BLaER1 treated with 17β-estradiol and CSF1 and Interleukin-3, amounts not matched to agents 10 nM and 100 nM (cell line): Measurements from ENCODE around the gene MAD1L1.
"Not testable (repeated sequence)": the region's sequence is repeated elsewhere in the genome, so short reads cannot be mapped to it uniquely, and the experiment has no call there.

Source experiments
- H3K27ac ChIP-seq, 11 experiments: shearing (Covaris generic); formaldehyde crosslinking; 2 replicates each; pipeline ENCODE4 v1.8.1; 2022
- H3K27me3 ChIP-seq, 11 experiments: shearing (Covaris generic); formaldehyde crosslinking; 2 replicates each; pipeline ENCODE4 v1.8.1; 2022
- H3K36me3 ChIP-seq, 11 experiments: shearing (Covaris generic); formaldehyde crosslinking; 2 replicates each; pipeline ENCODE4 v1.8.1; 2022
- H3K4me1 ChIP-seq, 10 experiments: shearing (Covaris generic); formaldehyde crosslinking; 2 replicates each; pipeline ENCODE4 v1.8.1; 2022
- H3K4me2 ChIP-seq, 11 experiments: shearing (Covaris generic); formaldehyde crosslinking; 2 replicates each; pipeline ENCODE4 v1.8.1; 2022
- H3K4me3 ChIP-seq, 10 experiments: shearing (Covaris generic); formaldehyde crosslinking; 2 replicates each; pipeline ENCODE4 v1.8.1; 2022
- H3K9ac ChIP-seq, 11 experiments: shearing (Covaris generic); formaldehyde crosslinking; 2 replicates each; pipeline ENCODE4 v1.8.1; 2022
- H3K9me3 ChIP-seq, 11 experiments: shearing (Covaris generic); formaldehyde crosslinking; replicated peaks in 1 of 11; 2 replicates each; pipeline ENCODE4 v1.8.1; 2022
- H4K20me1 ChIP-seq, 11 experiments: shearing (Covaris generic); formaldehyde crosslinking; 2 replicates each; pipeline ENCODE4 v1.8.1; 2022
- Cebpa-rat ChIP-seq, 11 experiments: shearing (Covaris generic); IDR thresholded peaks; 2 replicates each; pipeline ENCODE4 v1.8.1; 2022

The MAD1L1 gene

GRCh38 chr7:1839701-1840100 lies 393.0 kb downstream of the MAD1L1 start:
- Histone ChIP-seq H3K27ac (no peak overlapping the region), H3K4me3 (no peak overlapping the region), H3K4me1 (peaks cover 31 to 55% (median 44%) of the 10 kb centered on the region in 10 experiments)

GRCh38 chr7:1838911-1839531 lies 393.7 kb downstream of the MAD1L1 start:
- peaks cover 0 to 17% (median 0%) of the 10 kb centered on the region in 11 experiments; a peak in 7 of 22 replicates for H3K27me3 ChIP-seq
- peaks cover 0 to 21% (median 4%) of the 10 kb centered on the region in 11 experiments; a peak in 9 of 22 replicates for H3K36me3 ChIP-seq
- H3K27ac ChIP-seq, H3K4me3 ChIP-seq, H3K9ac ChIP-seq: not testable (repeated sequence)
- peaks cover 50 to 67% (median 62%) of the 10 kb centered on the region in 11 experiments for H4K20me1 ChIP-seq
- peak overlapping the region in 6 of 11 experiments; percentile 27 to 52 (median 35); a peak in 5 of 22 replicates for H3K4me2 ChIP-seq
- peaks cover 24 to 48% (median 37%) of the 10 kb centered on the region in 10 experiments for H3K4me1 ChIP-seq
- peaks cover 12 to 22% (median 17%) of the 10 kb centered on the region in 11 experiments; a peak in 21 of 22 replicates for H3K9me3 ChIP-seq

More at GRCh38 chr7:1839701-1840100, 393.0 kb downstream of the MAD1L1 start:
- no peak for TF ChIP-seq Cebpa-rat (IDR thresholded peaks at IDR 0.05)
- Histone ChIP-seq H3K9me3 (peaks cover 5 to 16% (median 12%) of the 10 kb centered on the region in 11 experiments; a peak in 21 of 22 replicates), H3K27me3 (peaks cover 0 to 24% (median 0%) of the 10 kb centered on the region in 11 experiments; a peak in 8 of 22 replicates), H4K20me1 (peaks cover 57 to 73% (median 69%) of the 10 kb centered on the region in 11 experiments), H3K36me3 (peaks cover 0 to 21% (median 4%) of the 10 kb centered on the region in 11 experiments; a peak in 9 of 22 replicates), H3K9ac (no peak overlapping the region), H3K4me2 (no peak overlapping the region)

- peaks cover 45 to 62% (median 57%) of the 10 kb centered on the region in 11 experiments for H4K20me1 ChIP-seq
- not testable (repeated sequence) for H3K27ac ChIP-seq, H3K4me3 ChIP-seq, H3K9ac ChIP-seq
- peaks cover 19 to 43% (median 32%) of the 10 kb centered on the region in 10 experiments for H3K4me1 ChIP-seq
- H3K9me3 ChIP-seq = peaks cover 15 to 27% (median 21%) of the 10 kb centered on the region in 11 experiments; a peak in 21 of 22 replicates
- peaks cover 0 to 21% (median 4%) of the 10 kb centered on the region in 11 experiments; a peak in 10 of 22 replicates for H3K36me3 ChIP-seq
- H3K4me2 ChIP-seq = peak overlapping the region in 10 of 11 experiments; percentile 27 to 52 (median 45); a peak in 21 of 22 replicates
- H3K27me3 ChIP-seq = peaks cover 0 to 12% (median 0%) of the 10 kb centered on the region in 11 experiments; a peak in 6 of 22 replicates
Observed at GRCh38 chr7:1838544-1838872, 394.2 kb downstream of the MAD1L1 start.

- not testable (repeated sequence) for H3K4me3 ChIP-seq, H3K27ac ChIP-seq, H3K9ac ChIP-seq, H3K27me3 ChIP-seq
- peaks cover 39 to 56% (median 51%) of the 10 kb centered on the region in 11 experiments for H4K20me1 ChIP-seq
- H3K36me3 ChIP-seq = peaks cover 0 to 21% (median 4%) of the 10 kb centered on the region in 11 experiments; a peak in 11 of 22 replicates
- H3K9me3 ChIP-seq = peaks cover 15 to 33% (median 26%) of the 10 kb centered on the region in 11 experiments; a peak in 21 of 22 replicates
- peak overlapping the region; percentile 27 to 52 (median 43); a peak in 21 of 22 replicates for H3K4me2 ChIP-seq
- peaks cover 13 to 37% (median 26%) of the 10 kb centered on the region in 10 experiments for H3K4me1 ChIP-seq
Observed at GRCh38 chr7:1837696-1838543, 394.8 kb downstream of the MAD1L1 start.

- H3K27ac ChIP-seq, H3K4me3 ChIP-seq, H3K9ac ChIP-seq, H3K4me2 ChIP-seq, H3K27me3 ChIP-seq: not testable (repeated sequence)
- peaks cover 0 to 16% (median 0%) of the 10 kb centered on the region in 11 experiments; a peak in 7 of 22 replicates for H4K20me1 ChIP-seq
- H3K4me1 ChIP-seq = peaks cover 0 to 11% (median 0%) of the 10 kb centered on the region in 10 experiments; a peak in 2 of 20 replicates
- peaks cover 41 to 64% (median 54%) of the 10 kb centered on the region in 11 experiments for H3K9me3 ChIP-seq
- H3K36me3 ChIP-seq = peaks cover 0 to 29% (median 11%) of the 10 kb centered on the region in 11 experiments; a peak in 16 of 22 replicates
Observed at GRCh38 chr7:1831933-1832535, 400.7 kb downstream of the MAD1L1 start.

- Histone ChIP-seq H3K36me3 (peaks cover 0 to 29% (median 10%) of the 10 kb centered on the region in 11 experiments; a peak in 16 of 22 replicates), H3K4me1 (peaks cover 0 to 11% (median 0%) of the 10 kb centered on the region in 10 experiments; a peak in 2 of 20 replicates), H3K9me3 (peaks cover 41 to 64% (median 54%) of the 10 kb centered on the region in 11 experiments), H4K20me1 (peaks cover 0 to 19% (median under 1%) of the 10 kb centered on the region in 11 experiments; a peak in 10 of 22 replicates)
- not testable (repeated sequence) for H3K27me3 ChIP-seq, H3K9ac ChIP-seq, H3K4me2 ChIP-seq, H3K4me3 ChIP-seq, H3K27ac ChIP-seq
Observed at GRCh38 chr7:1831471-1831870, 401.3 kb downstream of the MAD1L1 start.

- not testable (repeated sequence) for H3K4me3 ChIP-seq, H3K9ac ChIP-seq, H3K27me3 ChIP-seq, H3K27ac ChIP-seq, H3K4me2 ChIP-seq
- Histone ChIP-seq H4K20me1 (peaks cover 14 to 37% (median 19%) of the 10 kb centered on the region in 11 experiments; a peak in 19 of 22 replicates), H3K36me3 (peaks cover 0 to 19% (median 10%) of the 10 kb centered on the region in 11 experiments; a peak in 15 of 22 replicates), H3K9me3 (peaks cover 28 to 49% (median 42%) of the 10 kb centered on the region in 11 experiments), H3K4me1 (peaks cover 0 to 23% (median 10%) of the 10 kb centered on the region in 10 experiments; a peak in 10 of 20 replicates)
Observed at GRCh38 chr7:1829668-1830067, 403.1 kb downstream of the MAD1L1 start.

GRCh38 chr7:1829111-1829510 lies 403.6 kb downstream of the MAD1L1 start:
- Histone ChIP-seq H3K4me3 (no peak overlapping the region), H4K20me1 (peaks cover 20 to 42% (median 24%) of the 10 kb centered on the region in 11 experiments; a peak in 21 of 22 replicates), H3K27me3 (no peaks in the 10 kb centered on the region), H3K9ac (no peak overlapping the region), H3K27ac (no peak overlapping the region), H3K4me1 (peaks cover 0 to 29% (median 12%) of the 10 kb centered on the region in 10 experiments; a peak in 11 of 20 replicates), H3K4me2 (no peak overlapping the region), H3K36me3 (peaks cover 0 to 19% (median 10%) of the 10 kb centered on the region in 11 experiments; a peak in 15 of 22 replicates), H3K9me3 (peaks cover 25 to 43% (median 39%) of the 10 kb centered on the region in 11 experiments)
- no peak for TF ChIP-seq Cebpa-rat (IDR thresholded peaks at IDR 0.05)

GRCh38 chr7:1828170-1828569 lies 404.6 kb downstream of the MAD1L1 start:
- not testable (repeated sequence) for H3K4me3 ChIP-seq, H3K27me3 ChIP-seq, H3K27ac ChIP-seq, H3K9ac ChIP-seq
- peak overlapping the region in 2 of 11 experiments; percentile 15 to 18; a peak in 1 of 22 replicates for H3K4me2 ChIP-seq
- peaks cover 22 to 34% (median 30%) of the 10 kb centered on the region in 11 experiments for H3K9me3 ChIP-seq
- peaks cover 0 to 34% (median 12%) of the 10 kb centered on the region in 10 experiments; a peak in 11 of 20 replicates for H3K4me1 ChIP-seq
- H4K20me1 ChIP-seq = peaks cover 29 to 52% (median 34%) of the 10 kb centered on the region in 11 experiments; a peak in 21 of 22 replicates
- peaks cover 0 to 19% (median 13%) of the 10 kb centered on the region in 11 experiments; a peak in 15 of 22 replicates for H3K36me3 ChIP-seq

- H3K4me2 ChIP-seq = peak overlapping the region in 1 of 11 experiments; percentile 18; a peak in 2 of 22 replicates
- H3K27ac ChIP-seq, H3K9ac ChIP-seq, H3K27me3 ChIP-seq, H3K4me3 ChIP-seq: not testable (repeated sequence)
- H4K20me1 ChIP-seq = peaks cover 35 to 58% (median 40%) of the 10 kb centered on the region in 11 experiments; a peak in 21 of 22 replicates
- peaks cover 0 to 19% (median 12%) of the 10 kb centered on the region in 11 experiments; a peak in 14 of 22 replicates for H3K36me3 ChIP-seq
- H3K4me1 ChIP-seq = peaks cover 0 to 34% (median 12%) of the 10 kb centered on the region in 10 experiments; a peak in 11 of 20 replicates
- H3K9me3 ChIP-seq = peaks cover 17 to 30% (median 25%) of the 10 kb centered on the region in 11 experiments
Observed at GRCh38 chr7:1827521-1827981, 405.2 kb downstream of the MAD1L1 start.

GRCh38 chr7:1826931-1827330 lies 405.8 kb downstream of the MAD1L1 start:
- not testable (repeated sequence) for H3K4me2 ChIP-seq, H3K27me3 ChIP-seq, H3K9ac ChIP-seq, H3K27ac ChIP-seq, H3K4me3 ChIP-seq
- Histone ChIP-seq H3K9me3 (peaks cover 14 to 28% (median 22%) of the 10 kb centered on the region in 11 experiments), H4K20me1 (peaks cover 39 to 60% (median 44%) of the 10 kb centered on the region in 11 experiments; a peak in 21 of 22 replicates), H3K4me1 (peaks cover 0 to 34% (median 12%) of the 10 kb centered on the region in 10 experiments; a peak in 11 of 20 replicates), H3K36me3 (peaks cover 0 to 19% (median 10%) of the 10 kb centered on the region in 11 experiments; a peak in 14 of 22 replicates)
